Activated CD8-positive, alpha-beta memory T cell treated with anti-CD3 and anti-CD28 coated beads for 1 hour (primary cell): Measurements from ENCODE around the gene EEF2K.
"Not testable (repeated sequence)": the region's sequence is repeated elsewhere in the genome, so short reads cannot be mapped to it uniquely, and the experiment has no call there.

Source experiments
- DNase-seq, 2 donors: peaks; one replicate each; pipeline ENCODE4 v3.0.0-alpha.2; 2020; ENCODE audit warnings: low read depth in 1 of 2; ENCODE audit errors: extremely low read depth in 1 of 2

EEF2K gene

DNA sequence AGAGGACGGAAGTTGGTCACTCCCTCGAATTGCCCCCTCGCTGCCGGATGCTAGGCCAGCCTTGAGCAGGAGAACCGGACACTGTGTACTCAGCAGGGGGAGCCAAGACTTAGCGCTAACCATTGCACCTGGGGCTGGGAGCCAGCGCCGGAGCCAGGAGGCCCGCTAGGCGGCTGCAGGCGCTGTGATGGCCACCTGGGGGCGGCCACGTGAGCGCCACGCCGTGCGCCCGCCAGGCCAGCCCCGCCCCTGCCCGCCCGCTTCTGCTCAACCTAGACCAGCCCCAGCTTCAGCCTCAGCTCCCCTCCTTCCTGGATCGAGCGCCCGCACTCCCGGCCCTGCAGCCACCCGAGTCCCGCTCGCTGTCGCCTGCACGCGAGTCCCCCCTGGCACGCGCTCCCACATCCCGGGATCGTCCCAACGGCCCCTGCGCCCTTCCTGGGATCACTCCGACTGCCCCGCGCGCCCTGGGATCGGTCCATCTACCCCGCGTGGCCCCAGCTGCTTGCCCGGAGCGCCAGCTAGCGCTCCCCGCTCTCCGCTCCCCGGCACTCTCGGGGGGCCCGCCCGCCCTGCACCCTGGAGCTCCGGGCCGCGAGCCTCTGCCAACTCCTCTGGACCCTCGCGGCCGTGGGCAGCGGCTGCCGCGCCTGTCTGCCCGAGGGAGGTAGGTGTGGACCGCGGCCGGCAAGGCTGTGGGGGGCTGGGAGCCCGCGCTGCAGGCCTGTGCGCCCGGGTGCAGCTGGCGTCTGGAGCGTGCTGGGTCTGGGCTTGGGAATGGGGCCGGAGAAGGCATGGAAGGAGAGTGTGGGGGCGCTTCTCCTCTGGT, at the start of gene EEF2K:
EEF2K (plus strand) TSS at position 266 of the 829 bp plus-strand sequence. CDS start 19,452 bp downstream, outside the sequence.
- peak; percentile 62 to 71 for DNase-seq

DNA sequence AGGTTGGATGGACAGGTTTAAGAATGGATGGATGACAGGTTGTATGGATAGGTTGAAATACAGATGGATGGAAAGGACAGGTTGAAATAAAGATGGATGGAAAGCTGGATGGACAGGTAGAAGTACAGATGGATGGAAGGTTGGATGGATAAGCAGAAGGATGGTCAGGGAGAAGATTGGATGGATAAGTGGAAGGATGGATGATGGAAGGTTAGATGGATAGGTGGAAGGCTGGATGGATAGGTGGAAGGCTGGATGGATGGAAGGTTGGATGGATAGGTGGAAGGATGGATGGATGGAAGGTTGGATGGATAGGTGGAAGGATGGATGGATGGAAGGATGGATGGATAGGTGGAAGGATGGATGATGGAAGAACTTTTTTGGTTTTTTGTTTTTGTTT, 44.7 kb upstream of the EEF2K start:
- no peak for DNase-seq

DNA sequence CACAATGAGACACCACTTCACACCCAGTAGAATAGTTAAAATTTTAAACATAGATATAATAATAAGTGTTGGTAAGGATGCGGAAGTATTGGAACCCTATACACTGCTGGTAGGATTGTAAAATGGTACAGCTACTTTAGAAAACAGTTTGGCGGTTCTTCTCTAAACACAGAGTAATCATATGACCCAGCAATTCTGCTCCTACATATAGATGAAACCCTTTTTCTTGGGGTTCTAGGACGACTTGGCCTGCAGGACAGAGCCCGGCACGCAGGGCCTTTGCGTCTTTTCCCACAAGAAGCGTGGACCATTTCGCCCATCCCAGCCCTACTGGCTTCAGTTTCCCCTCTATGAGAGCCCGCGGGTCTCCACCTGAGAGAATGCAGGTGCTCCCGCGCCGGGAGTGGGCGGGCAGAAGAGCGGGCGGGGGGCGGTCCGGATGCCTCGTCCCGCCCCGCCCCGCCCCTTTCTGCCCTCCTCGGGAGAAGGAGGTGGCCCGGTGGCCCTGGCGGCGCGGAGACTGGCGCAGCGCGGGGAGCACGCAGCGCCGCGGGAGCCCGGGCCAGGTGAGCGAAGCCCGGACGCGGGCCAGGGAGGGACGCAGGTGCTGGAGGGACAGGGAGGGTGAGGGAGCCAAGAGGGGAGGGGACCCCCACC, 44.0 kb upstream of the EEF2K start, which contains the start of gene SDR42E2:
SDR42E2 (plus strand) TSS at position 508 of the 657 bp plus-strand sequence. CDS start 3,077 bp downstream, outside the sequence.
- DNase-seq, result peak in 1 of 2 donors; percentile 27

DNA sequence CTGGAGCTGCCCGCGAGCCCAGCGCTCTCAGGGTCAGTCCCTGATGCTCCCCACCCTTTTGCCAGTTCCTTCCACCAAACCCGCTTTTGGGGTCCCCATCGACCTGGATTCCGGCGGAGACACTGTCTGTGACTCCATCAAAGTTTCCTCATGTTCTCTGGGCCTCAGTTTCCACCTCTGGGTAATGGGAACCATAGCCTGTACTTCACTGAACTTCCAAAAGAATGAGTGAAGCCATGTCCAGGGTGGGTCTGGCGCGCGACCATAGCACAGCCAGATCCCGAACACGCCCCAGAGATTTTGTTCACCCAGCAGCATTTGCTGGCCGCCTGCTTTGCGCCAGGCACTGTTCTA, 43.4 kb upstream of the EEF2K start:
- DNase-seq, result no peak

DNA sequence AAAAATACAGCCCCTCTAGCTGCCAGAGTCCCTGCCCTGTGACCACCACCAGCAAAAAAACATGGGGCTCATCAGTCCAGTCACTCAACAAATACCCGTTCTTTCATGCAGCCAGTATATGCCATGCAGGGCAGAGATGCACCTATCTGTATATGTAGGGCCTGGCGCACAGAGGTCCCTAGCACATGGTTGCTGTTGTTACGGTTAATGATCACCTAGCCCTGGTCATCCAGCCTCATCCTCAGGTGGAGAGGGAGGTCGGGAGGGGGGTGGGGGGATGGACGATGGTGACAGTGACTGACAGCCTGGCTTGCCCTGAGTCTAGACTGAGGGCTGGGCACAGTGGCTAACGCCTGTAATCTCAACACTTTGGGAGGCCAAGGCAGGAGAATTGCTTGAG, 42.3 kb upstream of the EEF2K start:
- DNase-seq, result no peak

DNA sequence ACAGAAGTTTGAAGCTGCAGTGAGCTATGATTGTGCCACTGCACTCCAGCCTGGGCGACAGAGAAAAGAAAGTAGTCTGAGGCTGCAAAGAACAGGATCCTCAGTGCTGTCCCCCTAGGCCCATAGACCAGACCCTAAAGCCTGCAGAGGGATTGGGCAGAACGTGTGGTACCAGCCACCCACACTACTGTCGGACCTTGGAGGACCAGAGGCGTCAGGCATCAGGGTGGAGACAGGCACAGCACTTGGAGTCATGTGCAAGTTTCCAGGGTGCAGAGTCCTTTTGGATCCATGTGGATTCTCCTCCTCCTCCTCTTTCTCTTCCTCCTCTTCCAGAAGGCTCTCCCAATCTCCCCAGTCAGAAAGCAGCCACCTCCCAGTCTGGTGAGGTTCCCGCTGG, 41.6 kb upstream of the EEF2K start:
- DNase-seq, result no peak

DNA sequence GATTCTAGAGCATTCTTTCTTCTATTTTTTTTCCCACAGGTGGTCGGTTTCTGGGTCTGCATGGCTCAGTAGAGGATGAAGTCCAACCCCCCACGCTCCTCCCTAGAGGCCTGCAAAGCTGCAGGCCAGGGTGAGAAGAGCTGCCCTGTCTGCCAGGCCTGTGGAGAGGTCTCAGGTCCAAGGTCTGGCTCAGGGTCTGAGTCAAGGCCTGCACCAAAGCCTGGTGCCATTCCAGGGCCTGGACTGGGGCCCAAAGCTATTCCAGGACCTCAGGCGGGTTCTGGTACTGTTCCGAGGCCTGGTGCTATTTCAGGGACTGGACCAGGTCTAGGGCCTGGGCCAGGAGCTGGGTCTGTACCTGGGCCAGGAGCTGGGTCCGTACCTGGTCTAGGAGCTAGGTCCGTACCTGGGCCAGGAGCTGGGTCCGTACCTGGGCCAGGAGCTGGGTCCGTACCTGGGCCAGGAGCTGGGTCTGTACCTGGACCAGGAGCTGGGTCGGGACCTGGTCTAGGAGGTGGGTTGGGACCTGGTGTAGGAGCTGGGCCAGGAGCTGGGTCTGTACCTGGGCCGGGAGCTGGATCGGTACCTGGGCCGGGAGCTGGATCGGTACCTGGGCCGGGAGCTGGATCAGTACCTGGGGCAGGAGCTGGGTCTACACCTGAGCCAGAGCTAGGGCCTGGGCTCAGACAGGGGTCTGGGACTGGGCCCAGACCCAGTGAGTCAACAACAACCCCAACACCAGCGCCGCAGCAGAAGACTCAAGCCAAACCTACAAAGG, 40.4 kb upstream of the EEF2K start:
- no peak for DNase-seq

GRCh38 chr16:22171953-22172352, 34.1 kb upstream of the EEF2K start:
- DNase-seq, result no peak

- DNase-seq, result not testable (repeated sequence)
These were observed 33.4 kb upstream of the EEF2K start for GRCh38 chr16:22172642-22173041.

- no peak for DNase-seq
These were observed 31.4 kb upstream of the EEF2K start for GRCh38 chr16:22174642-22175041.

DNA sequence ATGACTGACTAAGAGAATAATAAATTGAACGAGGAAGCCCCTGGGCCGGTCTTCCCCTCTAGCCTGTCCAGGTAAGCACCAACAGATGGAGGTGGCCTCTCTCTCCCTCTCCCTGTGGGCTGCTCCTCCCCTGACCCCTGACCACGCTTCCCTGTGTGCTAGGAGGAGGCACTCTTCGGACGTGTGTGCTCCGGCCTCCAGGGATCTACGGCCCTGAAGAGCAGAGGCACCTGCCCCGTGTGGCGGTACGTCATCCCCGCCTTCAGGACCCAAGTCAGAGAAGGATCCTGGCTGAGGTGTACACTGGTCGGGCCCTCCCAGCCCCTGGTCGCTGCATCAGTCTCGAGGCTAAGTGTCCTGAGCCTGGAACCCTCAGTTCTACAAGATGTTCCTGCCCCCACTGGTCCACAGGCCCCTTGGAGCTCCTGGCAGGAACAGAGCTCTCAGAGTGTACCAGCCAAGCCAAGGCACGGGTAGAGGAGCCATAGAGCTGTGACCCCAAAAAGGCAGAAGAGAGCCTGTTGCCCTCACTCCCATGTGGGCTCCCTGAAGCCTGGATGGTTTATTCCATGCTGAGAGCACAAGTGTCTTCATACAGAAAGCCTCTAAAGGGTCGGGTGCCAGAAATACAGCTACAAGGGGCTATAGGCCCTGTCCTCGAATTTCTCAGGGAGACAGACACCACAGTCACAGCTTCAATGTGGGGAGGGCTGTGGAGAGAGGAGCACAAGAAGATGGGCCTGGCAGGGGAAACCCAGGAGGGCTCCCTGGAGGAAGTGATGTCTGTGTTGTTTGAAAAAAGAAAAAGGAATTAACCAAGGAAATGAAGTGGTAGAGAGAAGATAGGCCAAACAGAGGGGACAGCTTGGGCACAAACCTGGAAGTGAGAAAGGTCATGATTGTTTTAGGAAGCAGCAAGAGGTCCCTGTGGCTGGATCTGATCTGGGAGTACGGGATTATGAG, 27.8 kb upstream of the EEF2K start:
- DNase-seq, result no peak

DNA sequence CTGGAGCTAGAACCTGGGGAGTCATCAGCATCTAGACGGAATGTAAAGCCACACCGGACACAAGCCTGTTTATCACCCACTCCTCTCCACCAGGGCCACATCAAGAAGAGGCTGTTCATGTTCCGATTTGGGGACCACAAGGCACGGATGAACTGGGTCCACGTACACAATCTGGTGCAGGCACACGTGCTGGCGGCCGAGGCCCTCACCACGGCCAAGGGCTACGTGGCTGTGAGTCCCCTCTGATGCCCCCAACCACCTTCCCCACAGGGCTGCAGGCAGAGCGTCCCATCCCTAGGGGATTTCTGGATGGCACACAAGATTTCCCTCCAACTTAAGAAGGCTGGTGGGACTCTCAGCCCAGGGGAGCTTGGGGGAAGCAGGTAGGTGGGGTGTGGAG, 24.7 kb upstream of the EEF2K start:
- no peak for DNase-seq

DNA sequence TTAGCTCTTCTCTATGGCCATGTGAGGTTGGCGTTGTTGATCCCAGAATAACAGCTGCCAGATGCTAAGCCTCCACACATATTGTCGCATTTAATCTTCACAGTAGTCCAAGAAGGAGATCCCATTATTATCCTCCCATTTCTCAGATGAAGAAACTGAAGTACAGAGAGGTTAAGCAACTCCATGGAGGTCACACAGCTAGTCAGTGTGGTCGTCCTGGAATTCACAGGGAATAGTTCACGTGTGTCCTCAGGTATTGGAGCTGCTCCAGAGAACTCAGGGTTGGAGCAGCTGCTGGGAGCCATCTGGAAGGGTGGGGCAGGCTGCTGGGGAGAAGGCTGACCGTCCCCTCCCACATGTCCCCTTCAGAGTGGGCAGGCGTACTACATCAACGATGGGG, 24.2 kb upstream of the EEF2K start:
- DNase-seq, result no peak

- no peak for DNase-seq
These were observed 22.7 kb upstream of the EEF2K start for GRCh38 chr16:22183335-22183734.

GRCh38 chr16:22183901-22184614, 22.0 kb upstream of the EEF2K start:
- DNase-seq, result no peak

GRCh38 chr16:22184615-22184968, 21.5 kb upstream of the EEF2K start:
- no peak for DNase-seq

- no peak for DNase-seq
These were observed 19.6 kb upstream of the EEF2K start for GRCh38 chr16:22186517-22186916.

DNA sequence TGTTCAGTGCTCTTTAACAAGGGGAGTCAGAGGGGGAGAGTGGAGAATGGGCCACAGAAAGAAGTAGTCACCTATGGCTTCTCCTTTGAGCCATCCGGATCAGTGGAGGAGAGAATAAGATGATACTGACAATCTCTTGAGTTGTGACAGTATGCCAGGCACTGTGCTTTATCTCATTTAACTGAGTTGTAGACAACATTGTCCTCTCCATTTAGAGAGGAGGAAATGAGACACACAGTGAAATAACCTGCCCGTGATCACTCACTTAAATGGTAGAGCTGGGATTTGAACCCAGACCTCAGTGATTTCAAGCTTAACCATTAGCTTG, 17.8 kb upstream of the EEF2K start:
- no peak for DNase-seq

GRCh38 chr16:22188595-22189442, 17.3 kb upstream of the EEF2K start:
- peak in 1 of 2 donors; percentile 37 for DNase-seq
